GM19395 (cell line): ENCODE results near the gene CAMTA1.

Source experiments
- ATAC-seq: cut with Tn5 transposase; IDR thresholded peaks from one replicate; pipeline ENCODE4 v1.9.1; 2021; ENCODE audit warnings: mild to moderate bottlenecking, moderate library complexity; ENCODE audit not compliant: unreplicated experiment

CAMTA1 gene

DNA sequence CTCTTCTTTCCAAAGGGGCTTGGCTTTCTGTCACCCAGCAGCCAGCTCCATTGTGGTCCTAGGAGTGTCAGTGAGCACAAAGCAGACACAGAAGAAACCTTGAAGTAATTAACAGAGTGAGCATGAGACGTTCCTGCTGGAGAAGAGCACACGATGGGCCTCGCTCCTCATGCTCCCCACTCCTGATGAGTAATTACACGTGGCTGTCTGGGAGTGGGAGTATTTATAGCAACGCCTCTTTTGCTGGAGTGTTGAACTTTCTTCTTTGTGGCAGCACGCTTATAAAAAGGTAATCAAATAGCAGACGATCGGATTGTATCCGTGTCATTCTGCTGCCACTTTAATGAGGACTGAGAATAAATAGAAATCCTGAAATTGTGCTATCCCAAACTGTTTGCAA is 185.8 kb downstream of the CAMTA1 start:
- no peak for ATAC-seq

DNA sequence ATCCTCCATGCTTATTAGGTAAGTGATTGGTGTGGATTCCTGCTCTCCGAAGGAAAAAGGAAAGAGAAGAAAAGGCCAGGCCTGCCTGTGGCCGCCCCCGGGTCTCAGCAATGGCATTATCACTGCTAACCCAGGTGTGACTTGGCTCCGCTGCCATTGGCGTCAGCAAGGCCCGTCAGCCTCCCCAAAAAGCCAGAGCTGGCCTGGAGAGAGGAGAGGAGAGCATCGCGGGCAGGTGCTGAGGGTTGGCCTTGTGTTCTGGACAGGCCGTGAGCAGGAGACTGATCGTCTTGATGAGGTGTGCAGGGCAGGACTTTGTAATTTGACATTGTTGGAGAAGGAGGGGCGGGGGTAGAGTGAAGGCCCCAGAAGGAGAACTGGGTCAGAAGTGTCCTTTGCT is 186.4 kb downstream of the CAMTA1 start:
- ATAC-seq = no peak

DNA sequence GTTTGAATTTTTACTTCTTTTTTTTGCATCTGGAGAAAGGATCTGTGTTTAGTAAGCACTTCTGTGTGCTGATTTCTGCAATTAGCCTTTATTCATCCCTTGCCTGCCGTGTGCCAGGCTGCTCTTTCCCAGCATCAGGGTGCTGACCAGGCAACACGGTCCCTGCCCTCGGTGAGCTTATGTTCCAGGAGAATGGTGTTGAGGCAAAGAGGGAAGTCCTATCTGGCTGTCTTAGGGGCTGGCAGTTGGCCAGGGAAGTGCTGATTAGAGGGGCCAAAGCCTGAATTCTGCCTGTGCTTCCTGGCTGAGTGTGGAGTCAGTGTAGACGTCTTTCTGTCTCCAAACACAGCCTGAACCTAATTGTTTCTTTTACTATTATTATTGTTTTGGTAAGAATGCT is 187.1 kb downstream of the CAMTA1 start:
- no peak for ATAC-seq

DNA sequence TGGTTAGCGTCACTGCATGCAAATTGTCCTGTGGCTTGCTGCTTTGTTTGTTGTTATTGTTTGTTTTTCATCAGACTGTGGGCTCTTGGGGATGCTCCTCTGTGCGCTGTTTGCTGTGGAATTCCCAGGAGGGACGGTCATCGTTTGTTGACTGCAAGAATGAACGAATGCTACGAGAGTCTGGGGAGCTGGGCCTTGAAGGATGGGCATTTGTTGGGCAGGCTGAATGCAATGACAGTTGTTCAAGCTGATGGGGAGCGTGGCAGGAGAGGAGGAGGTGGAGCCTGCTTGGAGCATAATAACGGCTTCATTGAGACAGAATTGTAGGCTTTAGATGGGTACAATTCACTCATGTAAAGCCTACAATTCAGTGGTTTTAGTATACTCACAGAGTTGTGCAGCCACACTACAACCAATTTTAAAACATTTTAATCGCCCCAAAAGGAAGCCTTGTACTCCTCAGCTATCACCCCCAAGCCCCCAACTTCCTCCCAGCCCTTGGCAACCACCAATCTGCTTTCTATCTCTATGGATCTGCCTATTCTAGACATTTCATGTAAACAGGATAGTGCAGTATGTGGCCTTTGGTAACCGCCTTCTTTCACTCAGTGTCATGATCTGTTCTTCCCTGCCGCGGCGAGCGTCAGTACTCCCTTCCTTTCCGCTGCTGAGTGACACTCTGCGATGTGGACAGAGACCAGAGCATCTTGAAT is 190.2 kb downstream of the CAMTA1 start:
- ATAC-seq = no peak

DNA sequence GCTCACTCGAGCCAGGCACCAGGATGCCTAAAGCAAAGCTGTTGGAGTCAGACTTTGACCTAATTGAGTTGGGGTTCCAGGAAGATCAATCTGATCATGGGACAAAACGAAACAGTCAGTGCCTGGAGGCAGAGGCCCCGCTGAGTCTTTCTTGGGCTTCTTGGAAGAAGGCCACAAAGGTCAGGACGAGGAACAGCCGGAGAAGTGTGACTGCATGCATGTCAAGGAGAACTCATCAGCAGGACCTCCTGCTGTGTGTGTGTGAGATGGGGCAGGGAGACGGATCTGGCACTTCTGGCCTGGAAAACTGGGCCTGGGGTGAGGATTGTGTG is 190.8 kb downstream of the CAMTA1 start:
- ATAC-seq = no peak

DNA sequence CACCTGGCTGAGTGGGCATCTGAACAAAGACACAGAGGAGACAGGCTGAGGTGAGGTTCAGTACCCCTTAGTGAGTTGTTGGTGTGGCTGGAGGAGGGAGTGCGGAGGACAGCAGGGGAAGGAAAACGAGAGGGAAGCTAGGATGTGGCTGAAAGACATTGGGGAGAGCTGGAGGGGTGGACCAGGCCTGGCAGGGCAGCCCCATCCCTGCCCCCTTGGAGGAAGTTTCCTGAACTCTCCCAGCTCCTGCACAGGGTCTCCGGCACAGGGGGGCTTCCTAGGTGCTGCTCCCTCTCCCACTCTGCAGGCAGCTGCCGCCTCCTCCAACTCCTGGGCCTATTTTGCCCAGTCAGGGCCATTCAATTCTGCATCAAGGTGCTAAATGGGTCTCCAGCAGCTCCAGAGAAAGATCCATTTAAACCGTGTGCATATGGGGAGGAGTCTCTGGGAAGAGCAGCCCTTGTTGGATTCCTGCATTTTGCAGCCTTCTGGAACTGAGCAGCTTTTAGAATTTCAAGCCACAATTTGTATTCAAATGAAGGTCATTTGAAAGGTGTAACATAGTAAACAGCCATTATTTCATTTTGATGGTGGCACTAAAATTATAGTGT is 193.9 kb downstream of the CAMTA1 start:
- no peak for ATAC-seq

DNA sequence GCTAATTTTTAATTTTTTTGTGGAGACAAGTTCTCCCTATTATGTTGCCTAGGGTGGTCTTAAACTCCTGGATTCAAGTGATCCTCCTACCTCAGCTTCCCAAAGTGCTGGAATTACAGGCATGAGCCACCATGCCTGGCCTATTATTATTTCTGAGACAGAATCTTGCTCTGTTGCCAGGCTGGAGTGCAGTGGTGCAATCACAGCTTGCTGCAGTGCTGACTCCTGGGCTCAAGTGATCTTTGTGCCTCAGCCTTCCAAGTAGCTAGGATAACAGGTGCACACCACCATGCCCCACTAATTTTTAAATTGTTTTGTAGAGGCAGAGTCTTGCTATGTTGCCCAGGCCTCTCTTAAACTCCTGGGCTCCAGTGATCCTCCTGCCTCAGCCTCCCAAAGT is 196.3 kb downstream of the CAMTA1 start:
- no peak for ATAC-seq

DNA sequence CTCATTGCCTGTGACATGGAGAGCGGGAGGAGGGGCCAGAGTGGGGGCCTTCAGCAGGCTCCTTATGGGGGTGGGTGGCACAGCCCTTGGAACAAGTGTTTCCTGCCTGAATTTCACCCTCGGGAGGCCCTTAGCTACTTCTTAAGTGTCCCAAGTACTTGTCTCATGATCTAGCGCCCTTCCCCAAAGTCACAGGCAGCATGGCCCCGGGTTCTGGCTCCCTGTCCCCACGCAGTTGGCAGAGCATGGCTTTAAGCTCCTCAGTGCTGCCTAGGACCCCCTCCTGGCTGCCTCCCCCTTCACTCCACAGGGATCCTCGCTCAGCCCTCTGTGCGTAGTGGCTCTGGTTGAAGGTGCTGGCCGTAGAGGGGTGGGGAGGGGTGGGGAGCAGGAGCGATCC is 197.2 kb downstream of the CAMTA1 start:
- ATAC-seq = no peak

DNA sequence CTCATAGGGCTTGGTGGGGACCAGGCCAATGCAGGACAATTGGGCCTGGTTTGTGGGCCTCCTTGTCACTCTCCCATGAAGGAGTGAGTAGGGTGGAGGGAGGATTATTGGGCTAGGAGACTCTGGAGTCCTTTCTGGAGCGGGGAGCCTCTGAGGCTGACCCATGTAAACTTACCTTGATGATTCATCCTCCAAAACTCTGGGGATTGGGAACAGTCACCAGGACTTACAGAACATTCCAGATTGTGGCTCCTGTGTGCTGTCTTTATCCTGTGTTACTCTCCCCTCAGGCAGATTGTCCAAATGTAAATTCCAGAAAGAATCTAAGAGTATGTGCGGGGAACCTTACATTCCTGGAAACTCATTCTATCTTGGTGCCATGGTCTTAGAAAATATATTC is 197.6 kb downstream of the CAMTA1 start:
- no peak for ATAC-seq

DNA sequence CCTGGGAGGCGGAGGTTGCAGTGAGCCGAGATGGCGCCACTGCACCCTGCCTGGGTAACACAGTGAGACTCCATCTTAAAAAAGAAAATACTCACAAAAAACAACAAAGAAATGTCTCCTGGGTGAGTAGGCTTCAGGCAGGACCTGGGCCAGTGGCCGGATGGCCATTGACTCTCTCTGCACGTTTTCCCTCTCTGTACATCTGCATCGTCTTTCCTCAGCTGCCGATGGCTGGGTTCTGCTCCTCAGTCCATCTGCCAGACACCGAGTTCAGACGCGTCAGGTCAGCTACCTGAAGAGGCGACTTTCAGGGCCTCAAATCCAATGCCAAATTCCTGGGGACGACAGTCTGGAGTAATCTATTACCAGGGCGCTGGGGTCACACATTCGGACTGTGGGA is 199.3 kb downstream of the CAMTA1 start:
- ATAC-seq = no peak

DNA sequence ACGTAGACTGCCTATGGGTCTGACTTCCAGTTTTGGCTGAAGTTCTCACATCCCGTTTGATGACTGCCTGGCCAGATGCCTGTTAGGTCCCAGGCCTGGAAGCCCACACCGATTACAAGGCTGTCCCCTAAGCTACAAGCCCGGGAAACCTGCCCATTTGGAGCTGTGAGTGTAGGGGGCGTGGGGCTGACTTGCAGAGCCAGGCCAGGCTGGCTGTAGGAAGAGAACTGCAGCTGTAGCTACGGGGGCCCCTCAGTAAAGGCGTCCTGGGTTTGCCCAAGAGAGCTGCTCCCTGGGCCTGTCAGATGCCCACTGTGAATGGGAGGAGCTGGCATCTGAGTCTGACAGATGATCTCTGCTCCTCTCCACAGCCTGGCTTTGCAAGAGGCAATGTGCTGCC is 199.7 kb downstream of the CAMTA1 start:
- ATAC-seq = no peak

DNA sequence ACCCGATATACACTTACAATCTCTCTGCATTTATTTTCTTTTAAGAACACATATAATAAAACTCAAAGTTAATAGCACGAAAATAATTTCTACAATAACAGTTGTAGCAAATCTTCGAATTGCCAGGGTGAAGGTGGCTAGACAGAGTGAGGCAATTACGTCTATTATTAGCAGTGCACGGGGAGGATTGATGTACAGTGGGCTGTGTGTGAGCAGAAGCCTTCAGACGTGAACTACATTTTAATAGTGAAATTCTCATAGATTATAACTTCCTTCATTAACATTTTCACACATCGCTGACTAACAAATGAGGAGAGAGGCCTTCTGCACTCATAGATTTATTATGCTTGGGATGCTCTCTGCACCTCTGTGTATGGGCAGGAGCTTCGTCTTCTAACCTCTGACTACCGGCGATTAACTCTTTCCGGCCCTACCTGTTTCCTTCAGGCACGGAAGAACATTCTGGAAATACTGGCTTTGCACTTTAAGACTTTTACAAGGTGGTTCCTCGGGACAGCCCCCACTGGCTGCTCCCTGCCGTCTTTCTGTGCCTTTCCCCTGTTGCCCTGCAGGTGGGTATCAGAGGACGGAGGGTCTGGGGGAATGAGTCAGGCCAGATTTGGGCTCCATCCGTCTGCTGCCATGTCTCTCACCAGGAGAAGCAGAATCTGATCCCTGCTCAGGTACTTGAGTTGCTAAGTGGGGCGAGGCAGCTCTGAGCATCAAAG is 200.5 kb downstream of the CAMTA1 start:
- no peak for ATAC-seq

DNA sequence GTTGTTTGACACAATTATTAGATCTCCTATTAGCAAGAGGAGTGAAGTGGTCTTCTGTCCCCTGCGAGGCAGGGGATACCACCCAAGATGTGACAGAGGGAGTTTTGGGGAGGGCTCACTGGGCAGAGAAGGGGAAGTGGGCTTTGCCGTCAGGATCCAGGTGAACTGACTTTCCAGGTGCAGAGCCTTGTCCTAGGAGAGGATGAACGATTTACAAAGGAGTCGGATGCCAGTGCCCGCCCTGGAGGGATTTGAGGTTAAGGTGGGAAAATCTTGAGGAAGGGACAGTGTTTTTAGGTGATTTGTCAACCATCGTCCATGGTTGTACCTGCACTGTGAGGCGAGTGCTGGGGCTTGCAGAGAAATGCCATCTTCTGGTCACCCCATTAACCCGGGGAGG is 201.0 kb downstream of the CAMTA1 start:
- ATAC-seq = no peak

DNA sequence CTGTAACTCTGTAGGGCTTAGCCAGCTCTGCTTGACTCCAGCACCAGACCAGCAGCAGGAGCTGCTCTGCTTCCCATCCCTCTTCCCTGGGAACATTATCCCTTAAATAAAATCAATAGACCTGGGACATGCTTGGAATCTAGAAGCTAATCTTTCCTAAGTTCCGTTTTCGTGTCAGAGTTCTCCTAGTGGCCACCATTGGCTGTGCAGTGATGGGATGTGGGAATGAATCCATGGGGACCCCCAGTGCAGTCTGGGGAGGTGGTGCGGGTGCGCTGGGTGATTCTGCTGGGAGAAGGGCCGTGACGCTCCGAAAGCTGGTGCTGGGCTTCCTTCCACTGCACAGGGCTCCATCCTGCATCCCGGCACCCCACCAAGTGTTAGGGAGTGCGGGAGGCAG is 202.7 kb downstream of the CAMTA1 start:
- no peak for ATAC-seq

DNA sequence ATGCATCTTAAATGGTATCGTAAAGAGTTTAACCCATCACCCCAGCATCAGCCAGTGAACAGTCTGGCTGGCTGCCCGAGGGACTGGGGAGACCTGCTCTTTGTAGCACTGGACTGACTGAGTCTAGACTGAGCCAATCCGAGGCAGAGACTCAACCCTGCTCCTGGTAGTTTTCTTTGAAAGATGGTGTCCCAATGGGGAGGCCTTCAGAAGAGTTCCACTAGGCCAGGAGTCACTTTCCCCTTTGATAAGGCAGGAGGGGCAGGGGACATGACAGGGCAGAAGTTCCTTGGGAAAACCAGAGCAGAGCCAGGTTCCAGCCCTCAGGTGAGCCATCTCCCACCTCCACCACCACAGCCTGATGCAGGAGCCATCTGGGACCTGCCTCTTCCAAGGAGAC is 203.5 kb downstream of the CAMTA1 start:
- no peak for ATAC-seq

DNA sequence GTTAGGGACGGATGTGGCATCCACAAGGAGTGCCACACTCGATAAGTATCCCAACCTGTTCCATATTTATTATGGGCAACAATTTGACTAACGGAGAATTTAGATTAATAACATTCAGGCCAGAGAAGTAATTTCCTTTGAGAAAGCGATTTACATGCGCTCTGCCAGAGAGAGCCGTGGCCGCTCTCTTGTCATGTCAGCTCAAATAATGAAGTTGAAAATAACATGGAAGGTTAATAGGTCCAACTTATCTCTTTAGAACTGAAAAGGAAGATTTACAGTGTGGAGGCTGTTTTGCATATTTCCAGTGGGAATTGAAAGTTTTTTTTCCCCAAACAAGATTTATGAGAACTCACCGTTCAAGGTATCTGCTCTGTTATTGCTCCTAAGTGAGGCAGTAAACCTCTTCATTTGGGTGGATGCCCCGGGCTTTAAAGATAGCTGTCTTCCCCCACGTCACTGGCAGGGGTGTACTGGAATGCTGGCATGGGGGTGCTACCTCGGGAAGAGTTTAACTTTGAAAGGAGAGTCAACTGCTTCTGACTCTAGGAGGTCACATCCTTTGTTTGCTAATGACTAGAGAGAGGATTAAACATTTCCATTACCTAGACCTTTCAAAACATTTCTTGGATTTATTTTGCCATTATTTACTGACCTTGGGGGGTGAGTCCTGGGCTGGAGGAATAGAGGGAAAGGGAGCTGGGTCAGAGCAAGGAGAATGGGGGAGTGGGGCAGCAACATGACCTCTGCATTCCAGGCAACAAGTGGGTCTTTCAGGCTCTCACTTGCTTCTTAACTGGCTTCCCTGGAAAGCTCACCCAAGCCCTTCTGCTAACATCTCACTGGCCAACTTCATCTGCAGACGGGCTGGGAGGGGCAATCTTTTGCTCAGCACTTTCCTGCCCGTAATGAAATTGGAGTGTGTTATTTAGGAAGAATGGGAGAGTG is 204.2 kb downstream of the CAMTA1 start:
- no peak for ATAC-seq

DNA sequence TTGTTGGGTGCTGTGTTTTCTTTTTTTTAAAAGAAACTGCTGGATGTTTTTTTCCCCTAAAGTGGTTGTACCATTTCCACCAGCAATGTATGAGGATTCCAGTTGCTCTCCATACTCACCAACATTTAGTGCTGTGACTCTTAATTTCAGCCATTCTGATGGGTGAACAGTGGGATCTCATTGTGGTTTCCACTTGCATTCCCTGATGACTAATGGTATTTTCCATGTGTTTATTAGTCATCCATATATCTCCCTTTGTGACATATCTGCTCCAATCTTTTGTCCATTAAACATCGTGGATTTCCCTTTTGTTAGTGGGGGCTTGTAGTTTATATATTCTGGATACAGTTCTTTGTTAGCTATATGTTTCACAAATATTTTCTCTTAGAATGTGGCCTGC is 206.0 kb downstream of the CAMTA1 start:
- no peak for ATAC-seq

DNA sequence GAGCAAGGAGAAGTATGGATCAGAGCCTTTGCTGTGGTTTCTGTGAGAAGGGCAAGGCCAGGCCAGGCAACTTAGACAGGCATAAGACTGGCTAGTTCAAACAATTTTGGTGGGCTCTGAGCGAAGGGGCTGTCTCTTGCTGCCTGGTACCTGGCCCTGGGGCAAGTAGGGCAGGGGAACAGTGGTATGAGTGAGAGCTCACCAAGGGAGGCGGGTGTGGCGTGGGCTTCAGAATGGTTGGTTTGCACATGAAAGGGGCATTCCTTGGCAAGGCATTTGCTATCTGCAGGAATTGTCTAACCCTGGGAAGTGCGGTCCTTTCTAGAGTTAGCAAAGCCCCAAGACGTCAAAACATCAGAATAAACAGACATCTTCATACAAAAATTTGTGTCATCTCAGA is 210.5 kb downstream of the CAMTA1 start:
- ATAC-seq = no peak

DNA sequence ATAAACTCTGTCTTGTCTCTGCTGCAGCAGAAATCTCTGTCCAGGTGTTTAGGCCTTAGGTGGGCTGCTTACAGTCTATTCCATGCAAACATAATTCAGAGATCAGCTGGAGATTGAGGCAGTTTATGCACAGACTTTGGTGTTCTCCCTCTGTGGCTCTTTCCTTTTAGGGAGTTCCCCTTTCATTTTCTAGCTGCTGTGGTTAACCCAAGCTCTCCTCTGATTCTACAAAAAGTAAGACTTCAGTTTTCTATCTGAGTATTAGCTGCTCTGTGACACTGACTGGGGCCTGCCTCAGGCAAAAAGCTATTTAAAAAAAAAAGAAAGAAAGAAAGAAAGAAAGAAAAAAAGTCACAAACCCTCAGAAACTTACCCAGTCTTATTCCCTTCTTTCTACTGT is 211.1 kb downstream of the CAMTA1 start:
- no peak for ATAC-seq

DNA sequence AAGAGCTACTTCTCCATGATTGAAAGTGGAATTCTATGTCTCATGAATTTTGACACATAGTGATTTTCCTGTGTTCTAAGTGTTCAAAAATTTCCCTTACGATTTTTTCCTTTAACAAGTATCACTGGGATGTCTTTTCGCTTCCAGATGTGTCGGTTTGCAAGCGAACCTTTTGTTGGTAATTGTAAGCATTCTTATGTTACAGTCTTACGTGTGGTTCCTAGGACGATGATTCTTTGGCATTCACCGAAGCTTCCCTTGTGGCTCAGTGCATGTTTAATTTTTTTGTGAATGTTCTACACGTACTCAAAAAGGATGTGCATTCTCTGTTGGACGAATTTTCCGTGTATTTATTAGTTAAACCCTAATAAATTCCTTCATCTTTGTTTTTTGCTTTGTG is 211.6 kb downstream of the CAMTA1 start:
- no peak for ATAC-seq

DNA sequence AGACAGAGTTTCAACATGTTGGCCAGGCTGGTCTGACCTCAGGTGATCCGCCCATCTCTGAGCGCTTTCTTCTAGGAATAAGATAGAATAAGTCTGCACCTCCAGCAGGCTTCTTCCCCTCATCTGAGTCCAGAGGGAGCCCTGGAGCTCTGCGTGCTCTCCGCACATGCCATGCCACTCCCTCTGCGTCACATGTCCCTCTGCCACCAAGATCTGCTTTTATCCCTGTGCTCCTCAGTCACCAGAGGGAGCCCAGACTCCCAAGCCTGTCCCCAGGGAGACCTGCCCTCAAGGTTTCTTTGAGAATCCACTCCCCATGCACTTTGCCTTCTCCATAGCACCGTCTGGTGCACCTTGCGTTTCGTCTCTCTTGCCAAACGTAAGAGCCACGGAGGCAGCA is 213.0 kb downstream of the CAMTA1 start:
- ATAC-seq = no peak
